RKO (cell line): Measurements from ENCODE around the gene IFI30.

Experiments used
- DNase-seq: peaks from one replicate; pipeline ENCODE4 v3.0.0-alpha.2; 2016; ENCODE audit warnings: low spot score

IFI30 gene

DNA sequence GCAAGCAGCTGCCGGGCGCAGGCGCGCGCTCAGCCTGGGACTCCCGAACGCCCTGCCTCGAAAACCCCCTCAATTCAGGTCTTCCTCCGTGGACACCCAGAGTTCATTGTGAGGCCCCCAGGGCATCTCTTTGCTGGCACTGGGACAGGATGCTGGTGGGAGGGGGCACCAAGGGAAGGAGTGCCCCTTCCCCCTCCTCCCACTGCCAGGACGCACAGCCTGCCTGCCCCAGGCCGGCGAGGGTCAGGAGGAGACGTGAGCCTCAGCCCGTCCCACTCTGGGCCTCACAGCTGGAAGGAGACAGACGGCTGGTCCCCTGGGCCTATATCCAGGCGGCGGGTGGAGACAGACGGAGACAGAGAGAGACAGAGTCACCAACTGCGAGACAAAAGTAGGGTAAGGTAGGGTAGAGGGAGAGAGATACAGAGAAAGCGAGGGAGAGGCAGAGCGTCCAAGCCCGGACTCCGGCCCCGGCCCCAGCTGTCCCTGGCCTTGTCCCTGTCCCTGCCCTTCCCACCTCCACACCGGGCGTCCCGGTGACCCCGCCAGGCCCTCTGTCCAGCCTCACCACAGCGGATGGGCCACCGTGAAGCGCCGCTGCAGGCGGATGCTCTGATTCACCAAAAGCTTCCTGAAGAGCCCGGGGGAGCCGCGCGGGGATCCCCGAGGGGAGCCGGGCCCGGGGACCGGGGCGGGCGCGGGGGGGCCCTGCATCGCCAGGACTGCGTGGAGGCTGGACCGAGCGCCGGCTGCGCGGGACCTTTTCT lies 52.3 kb downstream of the IFI30 start, which contains the start of gene PDE4C:
PDE4C (minus strand) TSS at position 737 of the 767 bp plus-strand sequence; CDS start at position 714, 23 bp downstream.
- no peak for DNase-seq

DNA sequence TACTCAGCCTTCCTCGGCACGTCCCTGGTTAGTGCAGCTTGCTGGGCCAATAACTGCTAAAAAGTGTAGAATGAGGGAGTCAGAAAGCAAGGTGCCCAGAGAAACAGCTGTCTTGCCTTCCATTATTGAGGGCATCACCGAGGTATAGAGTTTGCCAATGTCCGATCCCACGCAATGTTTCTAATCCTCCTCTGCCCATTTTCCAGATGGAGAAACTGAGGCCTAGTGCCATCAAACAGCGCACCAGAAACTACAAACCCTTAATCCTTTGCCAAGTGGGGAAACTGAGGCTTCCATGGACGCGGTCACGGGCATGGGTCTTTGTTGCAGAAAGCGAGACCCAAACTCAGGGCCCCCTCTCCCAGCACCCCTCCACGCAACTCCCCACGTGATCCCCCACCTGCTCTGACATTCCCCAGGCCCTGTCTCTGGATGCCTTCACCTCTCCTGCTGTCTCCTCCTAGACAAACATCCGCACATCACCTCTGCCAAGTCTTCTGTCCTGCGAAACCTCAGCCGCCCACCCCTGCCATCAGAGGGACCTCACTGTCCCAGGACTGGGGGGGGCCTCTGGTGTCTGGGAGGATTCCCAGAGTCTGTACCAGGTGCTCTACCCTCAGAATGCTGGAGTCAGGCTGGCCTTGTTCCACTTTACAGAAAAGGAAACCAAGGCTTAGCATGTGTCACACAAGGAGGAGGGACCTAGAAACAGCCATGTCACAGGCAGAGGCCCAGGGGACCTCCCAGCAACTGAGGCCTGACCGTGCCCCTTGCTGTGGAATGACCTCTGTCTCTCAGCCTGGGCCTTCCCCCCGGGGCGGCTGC lies 53.6 kb downstream of the IFI30 start:
- DNase-seq, result no peak
